ENCODE results near the gene FEZF1. TPM values are rescaled to one million over a fixed set of nuclear protein-coding genes. Genes with fewer than 3 reads are reported as not detected.

Gene FEZF1
- total RNA-seq, 6 experiments from 2014 or later: not detected

DNA sequence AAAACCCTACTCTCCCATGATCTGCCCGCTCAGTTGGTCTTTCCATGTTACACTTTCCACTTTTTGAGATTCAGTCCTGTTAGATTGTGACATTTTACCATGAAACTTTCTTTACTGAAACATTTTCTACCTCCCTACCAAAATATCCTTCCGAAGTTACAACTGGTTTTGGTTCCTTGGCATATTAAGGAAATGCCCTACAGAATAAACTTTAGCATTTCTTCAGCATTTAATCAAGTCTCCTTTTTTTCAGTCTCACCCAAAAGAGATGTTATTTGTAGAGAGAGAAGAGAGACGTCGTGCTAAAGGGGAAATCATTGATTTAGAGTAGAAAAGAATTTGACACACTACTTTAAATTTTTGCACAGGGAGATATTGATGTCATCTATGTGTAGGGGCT lies 9.7 kb upstream of the FEZF1 start:
- WGBS (ENCODE audit: insufficient coverage, low coverage, low lambda C conversion rate, missing lambda C conversion rate): 20% methylated on average over 4 of the region's 4 CpGs
- H3K27me3 ChIP-seq: peaks cover 0 to 53% of the 10 kb centered on the region in 2 donors
- no peaks in the 10 kb centered on the region for H3K9me3 ChIP-seq

DNA sequence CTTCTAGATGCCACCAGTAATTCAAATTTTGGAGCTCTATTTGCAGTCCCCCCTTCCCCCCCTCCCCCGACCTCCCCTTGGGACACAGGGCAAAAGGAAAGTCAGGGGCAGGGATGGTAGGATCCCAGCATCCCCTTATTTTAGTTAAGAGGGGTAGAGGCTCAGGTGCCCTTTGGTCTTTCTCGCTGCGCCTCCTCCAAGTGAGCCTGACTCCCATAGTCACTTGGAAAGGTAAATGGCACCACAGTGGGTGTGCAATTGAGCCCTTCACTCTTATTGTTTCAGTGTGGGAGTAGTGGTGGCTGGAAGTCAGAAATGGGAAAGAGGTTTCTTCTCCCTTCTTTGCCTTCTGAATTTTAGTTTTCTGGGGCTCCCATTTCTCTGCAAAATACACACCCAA lies 8.2 kb upstream of the FEZF1 start:
- no peak for ATAC-seq
- no peak overlapping the region for H3K27ac ChIP-seq
- 10% methylated on average over 3 of the region's 3 CpGs for WGBS (ENCODE audit: insufficient coverage, low coverage, low lambda C conversion rate, missing lambda C conversion rate)
- no peak overlapping the region for H3K4me3 ChIP-seq
- intact Hi-C loops (cut with DNase I): no loop called here
- TF ChIP-seq, protein P1, sequence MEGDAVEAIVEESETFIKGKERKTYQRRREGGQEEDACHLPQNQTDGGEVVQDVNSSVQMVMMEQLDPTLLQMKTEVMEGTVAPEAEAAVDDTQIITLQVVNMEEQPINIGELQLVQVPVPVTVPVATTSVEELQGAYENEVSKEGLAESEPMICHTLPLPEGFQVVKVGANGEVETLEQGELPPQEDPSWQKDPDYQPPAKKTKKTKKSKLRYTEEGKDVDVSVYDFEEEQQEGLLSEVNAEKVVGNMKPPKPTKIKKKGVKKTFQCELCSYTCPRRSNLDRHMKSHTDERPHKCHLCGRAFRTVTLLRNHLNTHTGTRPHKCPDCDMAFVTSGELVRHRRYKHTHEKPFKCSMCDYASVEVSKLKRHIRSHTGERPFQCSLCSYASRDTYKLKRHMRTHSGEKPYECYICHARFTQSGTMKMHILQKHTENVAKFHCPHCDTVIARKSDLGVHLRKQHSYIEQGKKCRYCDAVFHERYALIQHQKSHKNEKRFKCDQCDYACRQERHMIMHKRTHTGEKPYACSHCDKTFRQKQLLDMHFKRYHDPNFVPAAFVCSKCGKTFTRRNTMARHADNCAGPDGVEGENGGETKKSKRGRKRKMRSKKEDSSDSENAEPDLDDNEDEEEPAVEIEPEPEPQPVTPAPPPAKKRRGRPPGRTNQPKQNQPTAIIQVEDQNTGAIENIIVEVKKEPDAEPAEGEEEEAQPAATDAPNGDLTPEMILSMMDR (IDR thresholded peaks at IDR 0.05): no peak
- TF ChIP-seq POLR2A (IDR thresholded peaks at IDR 0.05): no peak
- H3K27me3 ChIP-seq: peaks cover 0 to 64% of the 10 kb centered on the region in 2 donors
- DNase-seq: no peak
- no peaks in the 10 kb centered on the region for H3K36me3 ChIP-seq
- H3K4me1 ChIP-seq: peaks cover 0 to 20% (median 5%) of the 10 kb centered on the region in 4 donors
- no peaks in the 10 kb centered on the region for H3K9me3 ChIP-seq

More for the DNA sequence above, 9.7 kb upstream of the FEZF1 start:
- no peak for DNase-seq
- Histone ChIP-seq H3K4me1 (peaks cover 0 to 20% (median 5%) of the 10 kb centered on the region in 4 donors), H3K4me3 (no peak overlapping the region), H3K36me3 (no peaks in the 10 kb centered on the region), H3K27ac (no peak overlapping the region)
- intact Hi-C loops (cut with DNase I): no loop called here
- TF ChIP-seq POLR2A (IDR thresholded peaks at IDR 0.05): no peak
- TF ChIP-seq, protein P1 (IDR thresholded peaks at IDR 0.05): no peak
- no peak for ATAC-seq

DNA sequence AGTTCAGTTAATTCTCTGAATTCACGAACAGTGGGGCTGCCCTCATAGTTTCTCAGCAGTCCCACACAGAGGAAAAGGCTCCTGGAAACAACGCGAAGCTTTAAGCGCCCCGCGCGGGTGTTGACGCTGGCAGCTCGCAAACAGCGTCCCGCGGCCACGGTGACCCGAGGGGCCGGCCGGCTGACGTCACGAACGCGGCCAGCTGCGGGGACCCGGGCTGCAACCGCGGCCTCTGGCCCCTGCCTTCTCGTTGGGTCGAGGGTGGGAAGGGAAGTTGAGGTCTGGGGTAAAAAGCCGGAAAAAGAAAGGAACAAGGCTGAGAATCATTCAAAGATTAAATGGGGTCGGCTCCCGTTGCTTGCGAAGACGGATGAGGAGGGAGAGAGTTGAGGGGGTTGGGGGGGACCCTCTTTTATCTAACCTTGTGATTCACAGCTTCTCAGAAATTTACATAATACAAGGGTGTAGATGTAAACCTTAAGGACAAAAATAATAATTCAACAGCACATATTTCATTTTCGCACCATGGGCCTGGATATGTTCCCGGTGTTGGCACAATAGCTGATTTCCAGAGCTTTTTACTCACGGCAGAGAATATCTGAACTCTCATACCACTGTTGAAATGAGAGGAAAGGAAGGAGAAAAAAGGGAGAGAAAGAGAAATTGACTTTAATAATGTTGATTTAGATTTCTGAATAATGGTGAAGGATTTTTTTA lies 7.3 kb upstream of the FEZF1 start:
- Histone ChIP-seq H3K27me3 (peaks cover 5 to 72% of the 10 kb centered on the region in 2 donors), H3K36me3 (no peaks in the 10 kb centered on the region), H3K9me3 (no peaks in the 10 kb centered on the region), H3K27ac (no peak overlapping the region), H3K4me3 (no peak overlapping the region), H3K4me1 (peaks cover 0 to 15% (median 4%) of the 10 kb centered on the region in 4 donors)
- intact Hi-C loops (cut with DNase I): no loop called here
- no peak for TF ChIP-seq POLR2A (IDR thresholded peaks at IDR 0.05)
- TF ChIP-seq, protein P1 (IDR thresholded peaks at IDR 0.05): no peak
- no peak for ATAC-seq
- 8% methylated on average over 31 of the region's 34 CpGs for WGBS (ENCODE audit: insufficient coverage, low coverage, low lambda C conversion rate, missing lambda C conversion rate)
- DNase-seq: no peak

GRCh38 chr7:122311050-122311700 lies 6.6 kb upstream of the FEZF1 start:
- no peak for TF ChIP-seq POLR2A (IDR thresholded peaks at IDR 0.05)
- TF ChIP-seq, protein P1 (IDR thresholded peaks at IDR 0.05): no peak
- H3K27ac ChIP-seq: no peak overlapping the region
- no peaks in the 10 kb centered on the region for H3K36me3 ChIP-seq
- peaks cover 12 to 75% of the 10 kb centered on the region in 2 donors for H3K27me3 ChIP-seq
- intact Hi-C loops (cut with DNase I): no loop called here
- DNase-seq (no peak), ATAC-seq (no peak)
- WGBS (ENCODE audit: insufficient coverage, low coverage, low lambda C conversion rate, missing lambda C conversion rate): 19% methylated on average over 12 of the region's 12 CpGs
- no peak overlapping the region for H3K4me3 ChIP-seq
- H3K4me1 ChIP-seq: peaks cover 0 to 11% (median under 1%) of the 10 kb centered on the region in 4 donors
- H3K9me3 ChIP-seq: no peaks in the 10 kb centered on the region

Measured in right lobe of liver (tissue), 6 donors.